MM.1S (cell line): ENCODE measurements around the gene CREB5.

Source experiments
- DNase-seq: peaks from one replicate; pipeline ENCODE4 v3.0.0-alpha.2; 2015
- H2AFZ ChIP-seq: fragments of 300-600 bp; sonication (generic); 2 replicates; pipeline ENCODE4 v1.6.0; 2016; ENCODE audit warnings: antibody characterized with exemption, low read length
- H3F3A ChIP-seq: fragments of 300-600 bp; sonication (generic); 2 replicates; pipeline ENCODE4 v1.6.1; 2016; ENCODE audit warnings: mild to moderate bottlenecking, antibody characterized with exemption, low read length, moderate library complexity, mixed read lengths; ENCODE audit not compliant: insufficient read depth
- H3K27ac ChIP-seq: fragments of 300-600 bp; sonication (generic); 2 replicates; pipeline ENCODE4 v1.5.1; 2016; ENCODE audit warnings: mild to moderate bottlenecking, low read length
- H3K27me3 ChIP-seq: fragments of 300-600 bp; sonication (generic); replicated peaks from 2 replicates; pipeline ENCODE4 v1.6.0; 2016; ENCODE audit warnings: low read length; ENCODE audit not compliant: insufficient read depth
- H3K36me3 ChIP-seq: fragments of 300-600 bp; sonication (generic); replicated peaks from 2 replicates; pipeline ENCODE4 v1.6.1; 2016; ENCODE audit warnings: mild to moderate bottlenecking, low read length, mixed read lengths; ENCODE audit not compliant: insufficient read depth
- H3K4me1 ChIP-seq: fragments of 300-600 bp; sonication (generic); 2 replicates; pipeline ENCODE4 v1.6.1; 2016; ENCODE audit warnings: low read length, mixed read lengths
- H3K4me2 ChIP-seq: fragments of 300-600 bp; sonication (generic); 2 replicates; pipeline ENCODE4 v1.6.0; 2016; ENCODE audit warnings: low read depth, low read length
- H3K4me3 ChIP-seq: fragments of 300-600 bp; sonication (generic); 2 replicates; pipeline ENCODE4 v1.5.1; 2016; ENCODE audit warnings: low read length, mixed read lengths
- H3K79me2 ChIP-seq: fragments of 300-600 bp; sonication (generic); 2 replicates; pipeline ENCODE4 v1.6.1; 2016; ENCODE audit warnings: mixed run types, low read length, mixed read lengths
- H3K9ac ChIP-seq: fragments of 300-600 bp; sonication (generic); 2 replicates; pipeline ENCODE4 v1.6.1; 2016; ENCODE audit warnings: low read length, mixed read lengths
- H3K9me2 ChIP-seq: fragments of 300-600 bp; sonication (generic); replicated peaks from 2 replicates; pipeline ENCODE4 v1.6.1; 2016; ENCODE audit warnings: mild to moderate bottlenecking, low read length, mixed read lengths; ENCODE audit not compliant: insufficient read depth
- H3K9me3 ChIP-seq: fragments of 300-600 bp; sonication (generic); replicated peaks from 2 replicates; pipeline ENCODE4 v1.6.1; 2016; ENCODE audit warnings: mild to moderate bottlenecking, low read length, mixed read lengths; ENCODE audit not compliant: insufficient read depth
- H4K20me1 ChIP-seq: fragments of 300-600 bp; sonication (generic); 2 replicates; pipeline ENCODE4 v1.6.1; 2016; ENCODE audit warnings: mild to moderate bottlenecking, low read length, moderate library complexity, mixed read lengths; ENCODE audit not compliant: insufficient read depth
- CTCF ChIP-seq: fragments of 300-600 bp; sonication (generic); IDR thresholded peaks from 2 replicates; pipeline ENCODE4 v1.5.1; 2016; ENCODE audit warnings: antibody characterized with exemption, low read length, mixed read lengths
- EZH2 ChIP-seq: fragments of 300-600 bp; sonication (generic); optimal IDR thresholded peaks from 2 replicates; pipeline ENCODE3; 2017; ENCODE audit warnings: low read depth, mild to moderate bottlenecking, antibody characterized with exemption, low read length, mixed read lengths
- EZH2phosphoT487 ChIP-seq: fragments of 300-600 bp; sonication (generic); IDR thresholded peaks from 2 replicates; pipeline ENCODE4 v1.6.1; 2018; ENCODE audit warnings: antibody characterized with exemption, low read length

Gene CREB5

GRCh38 chr7:28747854-28748253 lies 335.5 kb downstream of the CREB5 start:
- Histone ChIP-seq H3K36me3 (no peaks in the 10 kb centered on the region), H3K27ac (no peak overlapping the region), H4K20me1 (no peaks in the 10 kb centered on the region), H3K27me3 (no peaks in the 10 kb centered on the region), H3K4me2 (no peak overlapping the region), H3K4me3 (no peak overlapping the region), H3K9me3 (no peaks in the 10 kb centered on the region), H3F3A (no peaks in the 10 kb centered on the region), H3K9ac (no peak overlapping the region), H3K79me2 (no peaks in the 10 kb centered on the region), H3K9me2 (no peaks in the 10 kb centered on the region), H2AFZ (no peak overlapping the region), H3K4me1 (no peaks in the 10 kb centered on the region)
- TF ChIP-seq CTCF: no peak
- no peak for TF ChIP-seq EZH2
- TF ChIP-seq EZH2phosphoT487: no peak
- no peak for DNase-seq

- TF ChIP-seq EZH2phosphoT487 (no peak), CTCF (no peak), EZH2 (no peak)
- no peak overlapping the region for H3K27ac ChIP-seq
Observed at GRCh38 chr7:28748346-28748745, 336.0 kb downstream of the CREB5 start.

GRCh38 chr7:28748933-28749584 lies 336.7 kb downstream of the CREB5 start:
- Histone ChIP-seq H3K9me2 (no peaks in the 10 kb centered on the region), H2AFZ (no peak overlapping the region), H3K27me3 (no peaks in the 10 kb centered on the region), H3K4me2 (no peak overlapping the region), H3F3A (no peaks in the 10 kb centered on the region), H3K4me3 (no peak overlapping the region), H4K20me1 (no peaks in the 10 kb centered on the region), H3K79me2 (no peaks in the 10 kb centered on the region), H3K27ac (no peak overlapping the region), H3K4me1 (no peaks in the 10 kb centered on the region), H3K36me3 (no peaks in the 10 kb centered on the region), H3K9ac (no peak overlapping the region), H3K9me3 (no peaks in the 10 kb centered on the region)
- no peak for DNase-seq
- TF ChIP-seq CTCF (no peak), EZH2 (no peak), EZH2phosphoT487 (no peak)

More at GRCh38 chr7:28748346-28748745, 336.0 kb downstream of the CREB5 start:
- H3K36me3 ChIP-seq: no peaks in the 10 kb centered on the region
- no peak overlapping the region for H3K4me2 ChIP-seq
- H3F3A ChIP-seq: no peaks in the 10 kb centered on the region
- H3K9me2 ChIP-seq: no peaks in the 10 kb centered on the region
- no peaks in the 10 kb centered on the region for H4K20me1 ChIP-seq
- no peaks in the 10 kb centered on the region for H3K9me3 ChIP-seq
- no peaks in the 10 kb centered on the region for H3K79me2 ChIP-seq
- H3K4me3 ChIP-seq: no peak overlapping the region
- H3K4me1 ChIP-seq: no peaks in the 10 kb centered on the region
- no peak for DNase-seq
- H3K27me3 ChIP-seq: no peaks in the 10 kb centered on the region
- H3K9ac ChIP-seq: no peak overlapping the region
- H2AFZ ChIP-seq: no peak overlapping the region
